Middle frontal gyrus (tissue), 1 donor: Measurements from ENCODE around the gene MACROD2.
A peak's percentile ranks its signal among the peaks of the same experiment; 100 is the strongest.

Experiments
- DNase-seq: peaks from one replicate; pipeline ENCODE4 v3.0.0-alpha.2; 2015; ENCODE audit warnings: low spot score; ENCODE audit errors: extremely low spot score

MACROD2 gene

GRCh38 chr20:15546525-15547023 lies 1551.3 kb downstream of the MACROD2 start:
- DNase-seq, result no peak

GRCh38 chr20:15547119-15547518 lies 1551.8 kb downstream of the MACROD2 start:
- no peak for DNase-seq

GRCh38 chr20:15550116-15550870 lies 1555.0 kb downstream of the MACROD2 start:
- DNase-seq, result no peak

GRCh38 chr20:15555913-15556312 lies 1560.6 kb downstream of the MACROD2 start:
- DNase-seq, result no peak

GRCh38 chr20:15556869-15557268 lies 1561.6 kb downstream of the MACROD2 start:
- DNase-seq, result no peak

- no peak for DNase-seq
Observed at GRCh38 chr20:15561070-15561569, 1565.8 kb downstream of the MACROD2 start.

GRCh38 chr20:15561707-15562404 lies 1566.5 kb downstream of the MACROD2 start:
- DNase-seq, result peak; percentile 22

GRCh38 chr20:15563836-15564235 lies 1568.5 kb downstream of the MACROD2 start:
- DNase-seq, result no peak

GRCh38 chr20:15564981-15565380 lies 1569.7 kb downstream of the MACROD2 start:
- DNase-seq, result no peak

GRCh38 chr20:15565786-15566185 lies 1570.5 kb downstream of the MACROD2 start:
- DNase-seq, result no peak

- no peak for DNase-seq
Observed at GRCh38 chr20:15567219-15567618, 1571.9 kb downstream of the MACROD2 start.

- no peak for DNase-seq
Observed at GRCh38 chr20:15570156-15570555, 1574.8 kb downstream of the MACROD2 start.

GRCh38 chr20:15571056-15571455 lies 1575.7 kb downstream of the MACROD2 start:
- no peak for DNase-seq

- DNase-seq, result no peak
Observed at GRCh38 chr20:15575255-15575654, 1579.9 kb downstream of the MACROD2 start.

- no peak for DNase-seq
Observed at GRCh38 chr20:15576411-15576810, 1581.1 kb downstream of the MACROD2 start.

GRCh38 chr20:15578113-15578512 lies 1582.8 kb downstream of the MACROD2 start:
- DNase-seq, result no peak

GRCh38 chr20:15579688-15580087 lies 1584.4 kb downstream of the MACROD2 start:
- no peak for DNase-seq

GRCh38 chr20:15582146-15582760 lies 1586.9 kb downstream of the MACROD2 start:
- DNase-seq, result no peak

GRCh38 chr20:15584507-15584906 lies 1589.2 kb downstream of the MACROD2 start:
- no peak for DNase-seq

GRCh38 chr20:15593081-15593480 lies 1597.8 kb downstream of the MACROD2 start:
- DNase-seq, result no peak

- no peak for DNase-seq
Observed at GRCh38 chr20:15594158-15594695, 1598.9 kb downstream of the MACROD2 start.
